Upper lobe of right lung (tissue), 1 donor: ENCODE data around the gene HEG1. TPM values are rescaled to one million over a fixed set of nuclear protein-coding genes. Genes with fewer than 3 reads are reported as not detected.

Source experiments
- ATAC-seq: fragments of 200-7000 bp; cut with Tn5 transposase; one replicate; pipeline ENCODE4 v1.9.1; 2020; ENCODE audit warnings: mild to moderate bottlenecking, moderate library complexity
- DNase-seq: peaks from one replicate; pipeline ENCODE4 v3.0.0-alpha.2; 2020
- H3K27ac ChIP-seq: fragments of 200-600 bp; one replicate; pipeline ENCODE4 v1.8.0; 2022
- H3K27me3 ChIP-seq: fragments of 200-600 bp; one replicate; pipeline ENCODE4 v1.8.0; 2022; ENCODE audit warnings: mild to moderate bottlenecking
- H3K36me3 ChIP-seq: fragments of 200-600 bp; one replicate; pipeline ENCODE4 v1.8.0; 2022
- H3K4me1 ChIP-seq: fragments of 200-600 bp; one replicate; pipeline ENCODE4 v1.8.0; 2022
- H3K4me3 ChIP-seq: fragments of 200-600 bp; one replicate; pipeline ENCODE4 v1.8.0; 2022; ENCODE audit warnings: mild to moderate bottlenecking
- H3K9me3 ChIP-seq: fragments of 200-600 bp; one replicate; pipeline ENCODE4 v1.8.0; 2022
- intact Hi-C: fragments of 100-400 bp; cut with DNase I; formaldehyde crosslinking; loops from one replicate; pipeline ENCODE4 v1.11.0; 2022
- total RNA-seq: library from RNA; stranded (reverse); fragmentation: NEBNext Ultra II Directional; extraction: Animal tissue kit (Norgen Biotek cat#: 25700); gene quantifications from one replicate; pipeline ENCODE4 v1.2.1, GENCODE V29; 2021
- TF ChIP-seq, protein P1 (sequence below): fragments of 200-600 bp; IDR thresholded peaks from one replicate; pipeline ENCODE4 v1.8.0; 2022; ENCODE audit warnings: antibody characterized with exemption
- donor health status: DM: no; HTN: yes; CAD: no; lungs with severe emphysema.

HEG1 gene
- total RNA-seq, 1 donor from 2014 or later, result 234 TPM

GRCh38 chr3:125102470-125102869 is 46.7 kb upstream of the HEG1 start:
- H3K9me3 ChIP-seq, result no peaks in the 10 kb centered on the region
- no peak for ATAC-seq
- no peaks in the 10 kb centered on the region for H3K36me3 ChIP-seq
- intact Hi-C loops, result no loop called here
- TF ChIP-seq, protein P1, sequence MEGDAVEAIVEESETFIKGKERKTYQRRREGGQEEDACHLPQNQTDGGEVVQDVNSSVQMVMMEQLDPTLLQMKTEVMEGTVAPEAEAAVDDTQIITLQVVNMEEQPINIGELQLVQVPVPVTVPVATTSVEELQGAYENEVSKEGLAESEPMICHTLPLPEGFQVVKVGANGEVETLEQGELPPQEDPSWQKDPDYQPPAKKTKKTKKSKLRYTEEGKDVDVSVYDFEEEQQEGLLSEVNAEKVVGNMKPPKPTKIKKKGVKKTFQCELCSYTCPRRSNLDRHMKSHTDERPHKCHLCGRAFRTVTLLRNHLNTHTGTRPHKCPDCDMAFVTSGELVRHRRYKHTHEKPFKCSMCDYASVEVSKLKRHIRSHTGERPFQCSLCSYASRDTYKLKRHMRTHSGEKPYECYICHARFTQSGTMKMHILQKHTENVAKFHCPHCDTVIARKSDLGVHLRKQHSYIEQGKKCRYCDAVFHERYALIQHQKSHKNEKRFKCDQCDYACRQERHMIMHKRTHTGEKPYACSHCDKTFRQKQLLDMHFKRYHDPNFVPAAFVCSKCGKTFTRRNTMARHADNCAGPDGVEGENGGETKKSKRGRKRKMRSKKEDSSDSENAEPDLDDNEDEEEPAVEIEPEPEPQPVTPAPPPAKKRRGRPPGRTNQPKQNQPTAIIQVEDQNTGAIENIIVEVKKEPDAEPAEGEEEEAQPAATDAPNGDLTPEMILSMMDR, result no peak
- no peak overlapping the region for H3K27ac ChIP-seq
- DNase-seq, result no peak
- H3K27me3 ChIP-seq, result no peaks in the 10 kb centered on the region
- no peak overlapping the region for H3K4me3 ChIP-seq
- no peaks in the 10 kb centered on the region for H3K4me1 ChIP-seq

DNA sequence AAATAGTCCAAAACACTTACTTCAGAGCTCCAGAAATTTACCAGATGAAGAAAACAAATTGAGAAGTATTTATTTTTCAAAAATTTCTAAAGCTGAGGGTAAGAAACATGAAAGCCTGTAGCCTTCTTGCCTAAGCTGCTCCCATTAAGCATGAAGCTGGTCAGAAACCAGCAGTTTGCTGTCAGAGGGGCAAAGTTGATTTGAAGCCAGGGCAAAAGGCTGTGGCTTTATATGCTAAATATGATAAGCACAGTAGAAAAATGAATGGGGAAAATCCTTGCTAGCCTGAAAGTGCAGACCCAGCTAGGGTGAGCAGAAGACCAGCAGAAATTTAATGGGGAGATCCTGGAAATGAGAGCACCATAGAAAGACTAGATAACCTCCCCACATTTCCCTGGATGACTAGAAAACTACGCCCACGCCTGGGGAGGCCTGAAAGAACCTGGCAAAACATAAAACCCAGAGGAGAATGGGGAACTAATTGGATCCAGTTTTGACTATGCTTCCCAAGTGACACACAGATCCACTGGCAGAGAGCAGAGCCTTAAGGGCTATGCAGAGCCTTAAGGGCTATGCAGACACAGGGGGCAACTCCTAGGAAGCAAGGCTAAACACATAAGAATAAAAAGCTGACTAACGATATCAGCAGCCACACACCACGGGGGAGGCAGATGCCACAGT is 43.0 kb upstream of the HEG1 start:
- no peak for DNase-seq
- H3K9me3 ChIP-seq, result no peaks in the 10 kb centered on the region
- no peaks in the 10 kb centered on the region for H3K36me3 ChIP-seq
- intact Hi-C loops, result no loop called here
- H3K4me3 ChIP-seq, result no peak overlapping the region
- H3K4me1 ChIP-seq, result no peaks in the 10 kb centered on the region
- TF ChIP-seq, protein P1, result no peak
- H3K27ac ChIP-seq, result no peak overlapping the region
- no peaks in the 10 kb centered on the region for H3K27me3 ChIP-seq
- ATAC-seq, result no peak

GRCh38 chr3:125090649-125091048 is 34.9 kb upstream of the HEG1 start:
- Histone ChIP-seq H3K4me1 (no peaks in the 10 kb centered on the region), H3K36me3 (no peaks in the 10 kb centered on the region), H3K27ac (no peak overlapping the region), H3K9me3 (no peaks in the 10 kb centered on the region), H3K4me3 (no peak overlapping the region), H3K27me3 (no peaks in the 10 kb centered on the region)
- DNase-seq (no peak), ATAC-seq (no peak)
- intact Hi-C loops, result no loop called here
- TF ChIP-seq, protein P1, result no peak

DNA sequence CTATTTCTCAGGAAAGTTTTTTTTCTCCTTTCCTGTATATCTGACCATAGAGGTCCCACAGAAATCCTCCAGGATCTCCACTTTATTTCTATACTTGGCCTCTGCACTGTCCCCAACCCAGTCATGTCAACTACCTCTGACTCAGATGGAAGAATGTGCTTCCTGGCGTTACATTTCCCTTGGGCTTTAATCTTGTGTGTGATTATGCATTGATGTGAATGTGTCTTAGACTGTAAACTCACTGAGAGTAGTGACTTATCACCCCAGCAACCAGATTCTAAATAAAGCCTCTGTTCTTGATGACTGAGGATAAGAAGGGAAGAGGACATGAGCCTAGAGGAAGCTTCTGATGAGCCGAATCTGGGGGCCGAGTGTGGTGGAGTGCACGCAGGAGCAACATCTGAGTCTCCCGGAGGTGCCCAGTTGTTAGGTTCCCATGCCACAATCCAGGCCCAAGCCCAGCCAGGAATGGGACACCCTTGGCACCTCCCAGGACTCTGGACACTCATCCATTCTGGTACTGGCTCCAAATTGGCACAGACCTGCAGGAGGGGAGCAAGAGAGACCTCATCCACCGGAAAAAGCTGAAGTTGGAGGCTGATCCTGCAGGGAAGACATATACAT is 32.1 kb upstream of the HEG1 start:
- no peaks in the 10 kb centered on the region for H3K27me3 ChIP-seq
- intact Hi-C loops, result no loop called here
- H3K4me3 ChIP-seq, result no peak overlapping the region
- no peaks in the 10 kb centered on the region for H3K9me3 ChIP-seq
- H3K4me1 ChIP-seq, result no peaks in the 10 kb centered on the region
- no peak overlapping the region for H3K27ac ChIP-seq
- no peaks in the 10 kb centered on the region for H3K36me3 ChIP-seq
- ATAC-seq (no peak), DNase-seq (no peak)
- TF ChIP-seq, protein P1, result no peak

- no peak for ATAC-seq
- TF ChIP-seq, protein P1, result no peak
Observed at GRCh38 chr3:125085166-125085565, 29.4 kb upstream of the HEG1 start.

More at GRCh38 chr3:125085166-125085565, 29.4 kb upstream of the HEG1 start:
- H3K27me3 ChIP-seq, result no peaks in the 10 kb centered on the region
- no peak overlapping the region for H3K4me3 ChIP-seq
- DNase-seq, result no peak
- no peak overlapping the region for H3K27ac ChIP-seq
- no peaks in the 10 kb centered on the region for H3K4me1 ChIP-seq
- H3K36me3 ChIP-seq, result no peaks in the 10 kb centered on the region
- intact Hi-C loops, result no loop called here
- H3K9me3 ChIP-seq, result no peaks in the 10 kb centered on the region
